Trophoblast cell (in vitro differentiated cells and primary cell): ENCODE measurements around the gene PLCL1.

Experiments
- DNase-seq, 2 donors: peaks; one replicate each; pipeline ENCODE4 v3.0.0-alpha.2; 2016
- H2AFZ ChIP-seq: 2 replicates; pipeline ENCODE4 v1.6.1; 2013; ENCODE audit warnings: low read length, moderate library complexity, mild to moderate bottlenecking; ENCODE audit not compliant: insufficient read depth, poor library complexity
- H2AK5ac ChIP-seq: 2 replicates; pipeline ENCODE4 v1.6.1; 2013; ENCODE audit warnings: mild to moderate bottlenecking, low read length
- H2BK120ac ChIP-seq: 2 replicates; pipeline ENCODE4 v1.6.1; 2013; ENCODE audit warnings: low read length, mild to moderate bottlenecking, moderate library complexity; ENCODE audit not compliant: insufficient read depth, poor library complexity
- H2BK12ac ChIP-seq: 2 replicates; pipeline ENCODE4 v1.6.1; 2013; ENCODE audit warnings: mild to moderate bottlenecking, low read length, moderate library complexity
- H2BK5ac ChIP-seq: 2 replicates; pipeline ENCODE4 v1.6.1; 2013; ENCODE audit warnings: low read length, low read depth, moderate library complexity, mild to moderate bottlenecking; ENCODE audit not compliant: poor library complexity
- H3K14ac ChIP-seq: 2 replicates; pipeline ENCODE4 v1.6.1; 2013; ENCODE audit warnings: mild to moderate bottlenecking, low read length
- H3K18ac ChIP-seq: 2 replicates; pipeline ENCODE4 v1.6.1; 2013; ENCODE audit warnings: mild to moderate bottlenecking, low read length
- H3K23ac ChIP-seq: 2 replicates; pipeline ENCODE4 v1.6.1; 2013; ENCODE audit warnings: low read length
- H3K27ac ChIP-seq: 2 replicates; pipeline ENCODE4 v1.5.1; 2013; ENCODE audit warnings: low read depth, mild to moderate bottlenecking, inconsistent platforms, low read length, moderate library complexity
- H3K27me3 ChIP-seq: 2 replicates; pipeline ENCODE4 v1.6.1; 2013; ENCODE audit warnings: inconsistent platforms, mild to moderate bottlenecking, low read length, moderate library complexity; ENCODE audit not compliant: insufficient read depth
- H3K36me3 ChIP-seq, 2 experiments: 1 replicate in 1 of 2; 2 replicates in 1 of 2; pipeline ENCODE4 v1.6.1; 2013; ENCODE audit warnings: low read length in 2 of 2, mild to moderate bottlenecking in 2 of 2, moderate library complexity in 1 of 2; ENCODE audit not compliant: insufficient read depth in 2 of 2, control insufficient read depth in 1 of 2
- H3K4ac ChIP-seq: 2 replicates; pipeline ENCODE4 v1.6.1; 2013; ENCODE audit warnings: low read depth, mild to moderate bottlenecking, low read length, moderate library complexity
- H3K4me1 ChIP-seq, 2 experiments: 1 replicate in 1 of 2; 2 replicates in 1 of 2; pipeline ENCODE4 v1.6.1; 2013; ENCODE audit warnings: low read length in 2 of 2, mild to moderate bottlenecking in 2 of 2, moderate library complexity in 1 of 2; ENCODE audit not compliant: insufficient read depth in 2 of 2, control insufficient read depth in 1 of 2
- H3K4me2 ChIP-seq: 2 replicates; pipeline ENCODE4 v1.6.1; 2013; ENCODE audit warnings: inconsistent platforms, mild to moderate bottlenecking, low read length, moderate library complexity
- H3K4me3 ChIP-seq: 2 replicates; pipeline ENCODE4 v1.5.1; 2013; ENCODE audit warnings: mild to moderate bottlenecking, low read depth, low read length, inconsistent platforms
- H3K79me1 ChIP-seq: one replicate; pipeline ENCODE4 v1.6.1; 2013; ENCODE audit warnings: low read length
- H3K79me2 ChIP-seq: 2 replicates; pipeline ENCODE4 v1.6.1; 2013; ENCODE audit warnings: low read length, mild to moderate bottlenecking; ENCODE audit not compliant: control insufficient read depth, insufficient read depth, poor library complexity
- H3K9ac ChIP-seq: 2 replicates; pipeline ENCODE4 v1.6.1; 2013; ENCODE audit warnings: mild to moderate bottlenecking, low read length
- H3K9me3 ChIP-seq: 2 replicates; pipeline ENCODE4 v1.6.1; 2013; ENCODE audit warnings: low read depth, mild to moderate bottlenecking, control low read depth, inconsistent platforms, low read length; ENCODE audit not compliant: insufficient read depth
- H4K12ac ChIP-seq: 2 replicates; pipeline ENCODE4 v1.6.1; 2013; ENCODE audit warnings: low read depth, mild to moderate bottlenecking, low read length, moderate library complexity
- H4K8ac ChIP-seq: 2 replicates; pipeline ENCODE4 v1.6.1; 2013; ENCODE audit warnings: low read depth, mild to moderate bottlenecking, low read length, moderate library complexity
- H4K91ac ChIP-seq: one replicate; pipeline ENCODE4 v1.6.1; 2013; ENCODE audit warnings: low read depth, mild to moderate bottlenecking, low read length, moderate library complexity
- WGBS: extraction: QIAGEN DNeasy Blood & Tissue Kit; methylation state at CpG from one replicate; pipeline ENCODE4 v1.1.7; 2013; ENCODE audit warnings: missing lambda C conversion rate; ENCODE audit not compliant: insufficient read length, insufficient coverage; ENCODE audit errors: extremely low coverage; 5-methylcytosine and 5-hydroxymethylcytosine counted together

PLCL1 gene

GRCh38 chr2:197932374-197932773, 128.0 kb downstream of the PLCL1 start:
- H3K4me2 ChIP-seq = no peak overlapping the region
- DNase-seq = no peak
- no peak overlapping the region for H3K14ac ChIP-seq
- H3K4me1 ChIP-seq = no peaks in the 10 kb centered on the region
- H3K9me3 ChIP-seq = no peaks in the 10 kb centered on the region
- no peak overlapping the region for H2BK12ac ChIP-seq
- H3K27me3 ChIP-seq = no peaks in the 10 kb centered on the region
- no peak overlapping the region for H4K12ac ChIP-seq
- H3K36me3 ChIP-seq = no peaks in the 10 kb centered on the region
- no CpG with 5 or more reads among the region's 5 CpGs for WGBS
- no peak overlapping the region for H3K4ac ChIP-seq
- no peak overlapping the region for H3K9ac ChIP-seq
- no peaks in the 10 kb centered on the region for H3K79me1 ChIP-seq
- H2AFZ ChIP-seq = no peak overlapping the region
- H3K4me3 ChIP-seq = no peak overlapping the region
- no peaks in the 10 kb centered on the region for H3K79me2 ChIP-seq
- H4K91ac ChIP-seq = no peak overlapping the region
- H4K8ac ChIP-seq = no peak overlapping the region
- H2BK120ac ChIP-seq = no peak overlapping the region
- no peak overlapping the region for H3K27ac ChIP-seq
- no peak overlapping the region for H3K23ac ChIP-seq
- no peak overlapping the region for H2BK5ac ChIP-seq
- no peak overlapping the region for H3K18ac ChIP-seq
- H2AK5ac ChIP-seq = no peak overlapping the region

GRCh38 chr2:197934261-197934933, 130.0 kb downstream of the PLCL1 start:
- no peak for DNase-seq
- Histone ChIP-seq H4K91ac (no peak overlapping the region), H4K12ac (no peak overlapping the region), H3K9ac (no peak overlapping the region), H2BK5ac (no peak overlapping the region), H4K8ac (no peak overlapping the region), H2AK5ac (no peak overlapping the region), H2BK12ac (no peak overlapping the region), H3K27me3 (no peaks in the 10 kb centered on the region), H3K27ac (no peak overlapping the region), H3K14ac (no peak overlapping the region), H3K4ac (no peak overlapping the region), H3K9me3 (no peaks in the 10 kb centered on the region), H3K79me2 (no peaks in the 10 kb centered on the region), H3K4me1 (no peaks in the 10 kb centered on the region), H3K4me3 (no peak overlapping the region), H2BK120ac (no peak overlapping the region), H3K36me3 (no peaks in the 10 kb centered on the region), H3K23ac (no peak overlapping the region), H2AFZ (no peak overlapping the region), H3K4me2 (no peak overlapping the region), H3K18ac (no peak overlapping the region), H3K79me1 (no peaks in the 10 kb centered on the region)
- WGBS = no CpG with 5 or more reads among the region's 4 CpGs

- Histone ChIP-seq H3K79me1 (no peaks in the 10 kb centered on the region), H3K23ac (no peak overlapping the region), H3K27ac (no peak overlapping the region), H3K4ac (no peak overlapping the region), H3K4me3 (no peak overlapping the region), H2BK120ac (no peak overlapping the region), H3K27me3 (no peaks in the 10 kb centered on the region), H2AFZ (no peak overlapping the region), H3K4me1 (no peaks in the 10 kb centered on the region), H3K79me2 (no peaks in the 10 kb centered on the region), H3K9me3 (no peaks in the 10 kb centered on the region), H3K4me2 (no peak overlapping the region), H4K91ac (no peak overlapping the region), H4K12ac (no peak overlapping the region), H4K8ac (no peak overlapping the region), H3K9ac (no peak overlapping the region), H2BK12ac (no peak overlapping the region), H2AK5ac (no peak overlapping the region), H3K36me3 (no peaks in the 10 kb centered on the region), H2BK5ac (no peak overlapping the region), H3K18ac (no peak overlapping the region), H3K14ac (no peak overlapping the region)
- no peak for DNase-seq
- WGBS = no CpG with 5 or more reads among the region's 4 CpGs
These were observed 130.5 kb downstream of the PLCL1 start for GRCh38 chr2:197934934-197935289.

GRCh38 chr2:197937814-197938213, 133.4 kb downstream of the PLCL1 start:
- no peak overlapping the region for H3K14ac ChIP-seq
- no peak for DNase-seq
- no peak overlapping the region for H2BK12ac ChIP-seq
- no peak overlapping the region for H4K12ac ChIP-seq
- no peaks in the 10 kb centered on the region for H3K27me3 ChIP-seq
- no peak overlapping the region for H2BK120ac ChIP-seq
- H3K36me3 ChIP-seq = no peaks in the 10 kb centered on the region
- H3K4me1 ChIP-seq = no peaks in the 10 kb centered on the region
- no peak overlapping the region for H3K4me2 ChIP-seq
- H3K4ac ChIP-seq = no peak overlapping the region
- H3K18ac ChIP-seq = no peak overlapping the region
- H2AK5ac ChIP-seq = no peak overlapping the region
- no peak overlapping the region for H2AFZ ChIP-seq
- no peak overlapping the region for H2BK5ac ChIP-seq
- WGBS = no CpG with 5 or more reads among the region's 1 CpG
- no peak overlapping the region for H3K9ac ChIP-seq
- H4K91ac ChIP-seq = no peak overlapping the region
- no peaks in the 10 kb centered on the region for H3K79me1 ChIP-seq
- no peaks in the 10 kb centered on the region for H3K9me3 ChIP-seq
- no peak overlapping the region for H3K4me3 ChIP-seq
- no peak overlapping the region for H3K23ac ChIP-seq
- H3K79me2 ChIP-seq = no peaks in the 10 kb centered on the region
- no peak overlapping the region for H3K27ac ChIP-seq
- no peak overlapping the region for H4K8ac ChIP-seq
